Measurements from ENCODE around the gene GLI3.
"Not testable (repeated sequence)": the region's sequence is repeated elsewhere in the genome, so short reads cannot be mapped to it uniquely, and the experiment has no call there.

Gene GLI3

DNA sequence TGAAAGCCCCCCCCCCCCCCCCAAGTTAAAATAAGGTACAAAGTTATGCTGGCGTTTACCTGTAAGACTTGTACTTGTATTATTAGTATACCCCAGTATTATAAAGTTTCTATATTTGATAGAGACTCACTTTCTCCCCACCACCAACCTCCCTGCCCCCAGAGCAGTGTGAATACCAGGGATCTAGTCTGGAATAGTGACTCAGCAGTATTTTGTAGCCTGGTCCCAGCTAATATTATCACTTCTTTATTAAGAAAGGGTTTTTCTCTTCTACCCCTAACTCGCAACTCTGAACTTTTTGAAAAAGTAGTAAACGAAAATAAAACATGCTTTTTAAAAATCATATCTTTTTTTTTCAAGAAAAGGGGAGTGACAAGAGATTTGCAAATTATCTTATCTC, 26.7 kb downstream of the GLI3 start:
- no peak for DNase-seq

DNA sequence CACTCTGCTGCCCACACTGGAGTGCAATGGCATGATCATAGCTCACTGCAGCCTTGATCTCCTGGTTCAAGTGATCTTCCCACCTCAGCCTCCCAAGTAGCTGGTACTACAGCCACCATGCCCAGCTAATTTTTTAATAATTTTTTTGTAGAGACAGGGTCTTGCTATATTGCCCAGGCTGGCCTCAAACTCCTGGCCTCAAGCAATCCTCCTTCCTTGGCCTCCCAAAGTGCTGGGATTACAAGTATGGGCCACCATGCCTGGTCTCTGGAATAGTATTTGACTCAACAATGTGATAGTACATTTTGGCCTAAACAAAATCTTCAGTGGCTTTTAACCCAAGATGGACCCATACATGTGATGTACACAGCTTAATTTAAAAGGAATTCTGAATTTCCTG, 27.9 kb downstream of the GLI3 start:
- not testable (repeated sequence) for DNase-seq

DNA sequence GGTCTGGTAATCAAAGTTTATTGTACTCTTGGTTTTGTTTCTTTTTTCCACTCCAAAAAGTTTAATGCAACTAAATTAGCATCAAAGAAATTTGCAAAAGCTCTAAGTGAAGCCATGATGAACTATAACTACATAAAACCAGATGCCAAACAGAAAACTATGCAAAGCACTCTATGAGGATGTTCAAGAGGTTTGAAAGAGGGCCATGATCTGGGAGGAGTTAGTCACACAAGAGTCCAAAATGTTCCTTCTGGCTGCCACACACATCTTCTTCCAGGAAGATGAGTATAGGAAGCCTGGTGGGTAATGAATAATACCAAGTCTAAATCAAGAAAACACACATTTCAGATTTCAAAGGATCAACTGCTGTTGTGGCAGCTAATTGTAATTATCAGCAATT, 28.4 kb downstream of the GLI3 start:
- no peak for DNase-seq

DNA sequence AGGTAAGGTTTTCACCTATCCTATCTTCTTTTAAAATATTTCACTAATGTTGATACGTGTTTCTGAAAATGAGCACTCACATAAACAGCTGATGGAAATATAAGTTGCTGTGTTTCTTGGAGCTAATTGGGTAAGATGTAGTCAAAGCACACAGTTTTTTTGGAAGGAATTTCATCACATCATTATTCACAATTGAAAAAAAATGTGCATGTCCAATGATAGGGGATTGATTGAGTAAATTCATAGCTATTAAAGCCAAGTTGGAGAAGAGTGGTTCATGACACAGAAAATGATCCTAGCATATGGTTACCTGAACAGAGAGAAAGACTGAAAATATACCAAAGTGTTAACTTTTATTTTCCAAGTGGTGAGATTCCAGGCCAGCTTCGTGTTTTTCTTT, 29.6 kb downstream of the GLI3 start:
- DNase-seq = no peak

- DNase-seq = no peak
Observed at GRCh38 chr7:42203336-42203735, 33.7 kb downstream of the GLI3 start.

DNA sequence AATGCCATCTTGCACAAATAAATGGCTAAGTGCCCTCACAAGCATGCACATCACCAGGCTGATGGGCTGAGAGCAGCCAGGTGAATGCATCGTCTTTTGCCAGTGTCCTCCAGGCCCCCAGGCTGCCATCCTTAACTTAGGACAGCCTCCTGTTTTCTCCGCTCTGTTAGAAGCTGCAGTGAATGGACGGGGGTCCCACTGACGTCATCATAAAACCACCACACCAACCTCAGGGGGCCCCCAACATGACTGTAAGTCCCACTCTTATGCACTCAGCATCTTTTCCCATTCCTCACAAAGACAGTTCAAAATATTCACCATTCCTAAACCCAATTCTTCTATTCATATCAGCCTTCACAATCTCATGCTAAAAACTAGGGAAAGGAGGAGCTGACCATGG, 34.4 kb downstream of the GLI3 start:
- DNase-seq = no peak

DNA sequence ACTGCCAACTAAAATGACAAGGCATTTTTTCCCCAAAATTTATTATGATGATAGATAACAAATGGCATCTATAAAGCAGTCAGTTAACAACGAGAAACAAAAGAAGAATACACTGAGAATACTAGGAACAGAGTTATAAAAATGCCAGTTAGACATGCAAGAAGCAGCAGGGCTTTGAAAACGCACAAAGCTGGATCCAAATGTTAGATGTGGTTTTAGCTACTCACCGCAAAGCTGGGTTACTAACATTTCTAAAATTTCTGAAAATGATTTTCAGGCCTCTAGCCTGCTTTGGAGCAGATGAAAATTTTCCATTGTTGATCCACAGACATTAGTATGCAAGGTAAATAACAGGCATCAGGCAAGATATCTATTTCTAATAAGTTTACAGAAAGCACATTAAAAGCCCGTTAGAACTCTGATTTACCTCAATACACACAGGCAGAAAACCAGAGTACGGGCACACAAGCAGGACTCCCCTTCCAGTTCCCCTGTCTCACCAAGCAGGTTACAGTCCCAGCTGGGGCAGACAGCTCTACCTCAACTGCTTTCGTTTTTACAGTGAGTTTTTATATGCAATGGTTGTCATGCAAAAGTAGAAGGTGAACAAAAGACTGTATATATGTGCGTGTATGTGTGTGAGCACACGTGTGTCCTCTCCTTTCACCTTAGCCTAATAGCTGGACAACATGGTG, 37.9 kb downstream of the GLI3 start:
- no peak for DNase-seq

DNA sequence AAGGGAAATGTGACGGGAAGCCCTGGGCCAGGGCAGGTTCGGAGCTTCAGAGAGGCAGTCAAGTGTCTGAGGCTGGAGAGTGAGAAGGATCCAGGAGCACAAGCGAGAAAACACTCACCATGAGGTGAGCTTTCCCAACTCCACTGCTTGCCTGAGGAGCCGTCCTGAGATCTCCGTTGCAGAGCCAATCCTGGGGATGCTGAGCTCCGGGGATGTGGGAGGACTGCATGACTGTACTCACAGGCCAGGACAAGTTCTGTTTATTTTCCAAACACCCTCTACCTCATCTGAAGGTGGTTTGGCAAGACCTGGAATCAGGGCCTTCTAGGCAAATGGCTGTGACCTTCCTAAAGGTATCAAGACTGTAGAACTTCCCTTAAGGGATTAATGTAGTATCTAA, 38.7 kb downstream of the GLI3 start:
- no peak for DNase-seq

DNA sequence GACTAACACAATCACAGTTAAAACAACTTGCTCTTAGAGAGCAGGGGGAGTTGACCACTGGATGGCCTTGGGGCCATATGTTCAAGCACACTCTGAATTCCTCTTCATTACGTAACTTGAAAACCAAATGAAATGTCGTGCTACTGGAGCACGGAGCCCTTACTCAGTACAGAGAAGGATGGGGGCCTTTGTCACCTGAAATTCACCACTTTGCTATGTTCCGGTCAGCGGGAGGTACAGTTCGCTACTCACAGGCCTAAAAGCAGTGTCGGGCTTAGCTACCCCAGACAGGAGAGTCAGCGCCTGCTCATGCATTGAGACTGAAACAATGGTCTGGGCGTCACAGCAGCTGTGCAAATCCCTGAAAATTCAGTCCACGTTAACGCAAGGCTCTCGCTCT, 39.6 kb downstream of the GLI3 start:
- no peak for DNase-seq

DNA sequence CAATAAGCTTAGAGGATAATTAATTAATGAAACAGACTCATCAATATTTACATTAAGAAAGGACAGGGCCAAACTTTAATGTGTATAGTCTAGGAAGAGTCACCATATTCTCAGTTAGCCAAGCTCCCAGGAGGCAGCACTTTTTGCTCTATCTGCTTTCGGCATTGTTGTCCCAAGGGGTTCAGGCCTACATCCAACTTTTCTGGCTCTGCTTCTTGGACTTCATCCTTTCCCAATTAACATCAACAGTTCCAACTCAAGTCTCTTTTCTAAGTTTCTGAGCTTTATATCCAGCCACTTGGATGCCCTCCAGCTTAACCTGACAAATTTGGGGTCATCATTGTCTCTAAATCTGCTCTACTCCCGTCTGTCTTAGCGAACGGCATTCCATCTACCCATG, 42.8 kb downstream of the GLI3 start:
- DNase-seq = no peak

DNA sequence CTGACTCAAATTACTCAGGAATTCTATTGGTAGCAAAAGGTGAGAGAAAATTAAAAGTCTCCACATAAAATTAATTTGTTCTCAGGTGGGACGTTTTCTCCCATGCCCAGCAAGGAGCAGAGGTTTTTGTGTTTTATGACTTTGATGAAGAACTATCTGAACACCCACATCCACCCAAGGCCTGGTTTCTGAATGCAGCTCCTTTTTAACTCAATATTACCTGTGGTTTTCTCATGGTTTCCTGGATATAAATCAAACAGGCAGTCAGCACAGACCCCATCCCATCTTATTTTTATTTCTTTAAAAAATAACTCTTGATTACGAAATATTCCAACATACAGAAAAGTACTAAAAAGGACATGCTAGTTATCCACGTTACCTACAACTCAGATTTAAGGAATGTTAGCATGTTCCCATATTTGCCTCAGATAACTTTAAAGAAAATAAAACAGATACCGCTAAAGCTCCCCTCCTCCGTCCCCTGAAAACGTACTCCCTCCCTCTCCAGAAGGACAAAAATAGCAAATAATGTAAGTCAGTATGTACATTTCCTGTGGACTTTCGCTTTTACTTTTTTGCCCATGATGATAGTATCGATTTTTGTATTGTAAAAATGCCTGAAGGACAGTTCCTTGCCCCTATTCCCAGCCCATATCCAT, 43.4 kb downstream of the GLI3 start:
- no peak for DNase-seq

DNA sequence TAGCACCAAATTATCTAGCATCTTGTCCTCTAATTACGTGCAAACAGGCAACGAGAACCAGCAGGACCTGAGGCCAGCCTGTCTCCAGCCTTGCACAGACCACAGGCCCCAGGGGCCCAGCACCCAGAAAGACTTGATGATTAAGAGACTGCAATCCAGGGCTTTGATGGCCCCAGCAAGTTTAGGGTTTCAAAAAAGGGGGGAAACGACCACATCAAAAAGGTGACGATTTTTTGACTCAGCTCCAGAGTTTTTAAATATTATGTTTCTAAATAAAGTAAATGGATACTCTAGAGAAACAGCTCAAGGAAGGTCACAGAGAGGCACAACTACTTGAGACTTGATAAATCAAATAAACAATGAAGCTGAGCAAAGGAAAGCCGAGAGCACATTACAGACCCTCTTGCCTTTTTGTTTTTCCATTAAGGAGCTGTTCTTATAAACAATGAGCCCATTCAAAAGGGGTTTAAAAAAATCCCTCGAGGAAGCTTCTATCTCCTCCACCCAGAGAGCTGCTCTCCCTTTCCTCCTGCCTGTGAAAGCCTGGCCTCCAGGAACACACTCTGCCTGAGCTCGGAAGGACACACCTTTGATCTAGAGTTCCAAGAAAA, 44.1 kb downstream of the GLI3 start:
- DNase-seq = peak; percentile 3

- no peak for DNase-seq
Observed at GRCh38 chr7:42192066-42192465, 44.9 kb downstream of the GLI3 start.

- no peak for DNase-seq
Observed at GRCh38 chr7:42189535-42189934, 47.5 kb downstream of the GLI3 start.

GRCh38 chr7:42186151-42186550, 50.9 kb downstream of the GLI3 start:
- DNase-seq = no peak

GRCh38 chr7:42185726-42186125, 51.3 kb downstream of the GLI3 start:
- DNase-seq = no peak

DNA sequence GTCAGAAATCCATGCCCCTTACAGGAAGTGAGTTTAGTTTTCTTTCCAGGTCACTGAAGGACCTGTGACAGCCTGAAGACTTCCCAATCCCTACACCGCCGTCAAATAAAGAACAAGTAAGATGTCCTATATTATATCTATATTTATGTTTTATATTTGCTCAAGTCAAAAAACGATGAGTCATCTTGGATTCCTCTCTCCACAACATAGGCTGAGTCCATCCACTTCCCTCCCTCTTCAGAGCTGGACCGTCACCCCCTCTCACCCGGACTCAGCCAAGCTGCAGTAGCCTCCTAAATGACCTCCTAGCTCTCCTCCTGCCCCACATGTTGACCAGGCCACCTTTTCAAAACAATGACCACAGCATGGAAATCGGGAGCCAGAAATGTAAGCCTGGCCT, 53.5 kb downstream of the GLI3 start:
- DNase-seq = no peak

DNA sequence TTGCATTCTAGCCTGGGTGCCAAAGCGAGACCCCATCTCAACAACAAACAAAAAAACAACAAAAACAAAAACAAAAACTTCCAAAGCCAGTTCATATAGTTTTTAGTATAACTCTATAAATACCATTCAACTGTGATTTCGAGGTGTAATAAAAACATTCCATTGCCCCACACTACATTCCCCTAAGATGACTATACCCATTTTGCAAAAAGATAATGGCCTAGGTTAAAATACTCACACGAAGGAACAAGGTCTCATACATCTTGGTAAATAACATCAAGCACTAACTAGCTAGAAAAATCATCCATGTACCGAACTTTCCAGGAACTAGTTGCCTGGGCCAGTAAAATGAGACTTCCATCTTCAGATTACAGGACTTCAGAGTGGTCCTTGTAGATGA, 55.4 kb downstream of the GLI3 start:
- no peak for DNase-seq

- DNase-seq = no peak
Observed at GRCh38 chr7:42180806-42181205, 56.2 kb downstream of the GLI3 start.

GRCh38 chr7:42176724-42177101, 60.3 kb downstream of the GLI3 start:
- no peak for DNase-seq

DNA sequence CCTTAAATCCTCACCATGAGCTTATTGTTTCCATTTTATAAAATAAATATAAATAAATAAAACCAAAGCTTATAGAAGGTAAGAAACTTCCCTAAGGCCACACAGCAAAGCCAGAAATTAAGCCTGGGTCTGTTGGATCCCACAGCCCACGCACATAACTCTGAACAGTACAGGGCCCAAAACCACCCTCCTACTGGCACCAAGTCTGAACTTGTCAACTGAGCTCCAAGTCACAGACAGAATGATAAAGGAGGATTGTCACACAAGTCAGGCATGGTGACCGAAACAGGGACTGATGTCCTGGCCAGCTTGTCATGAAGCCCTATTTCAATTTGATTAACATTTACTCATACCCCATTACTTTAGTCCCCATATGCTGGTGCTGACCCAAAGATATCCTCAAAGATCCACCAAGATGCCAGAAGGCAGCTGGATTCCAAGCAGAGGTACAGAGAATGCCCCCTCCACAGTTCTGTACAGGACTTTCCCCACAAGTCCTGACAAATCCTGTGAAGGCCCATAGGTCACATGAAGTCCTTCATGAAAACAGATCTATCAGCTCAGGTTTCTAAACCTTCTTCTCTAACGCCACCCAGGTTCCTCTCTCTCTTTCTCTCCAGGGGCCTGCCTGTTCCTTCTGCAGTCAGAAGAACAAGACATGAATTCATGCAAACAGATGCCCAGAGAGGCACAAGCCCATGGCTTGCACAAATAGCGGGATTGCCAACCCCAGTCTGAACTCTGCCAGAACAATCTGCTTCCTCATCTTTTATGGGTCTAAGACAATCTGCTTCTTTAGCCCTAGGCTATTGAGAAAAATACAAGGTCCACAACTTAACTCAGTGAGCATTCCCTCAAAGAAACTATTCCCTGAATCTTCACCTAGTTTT, 60.9 kb downstream of the GLI3 start:
- no peak for DNase-seq

DNA sequence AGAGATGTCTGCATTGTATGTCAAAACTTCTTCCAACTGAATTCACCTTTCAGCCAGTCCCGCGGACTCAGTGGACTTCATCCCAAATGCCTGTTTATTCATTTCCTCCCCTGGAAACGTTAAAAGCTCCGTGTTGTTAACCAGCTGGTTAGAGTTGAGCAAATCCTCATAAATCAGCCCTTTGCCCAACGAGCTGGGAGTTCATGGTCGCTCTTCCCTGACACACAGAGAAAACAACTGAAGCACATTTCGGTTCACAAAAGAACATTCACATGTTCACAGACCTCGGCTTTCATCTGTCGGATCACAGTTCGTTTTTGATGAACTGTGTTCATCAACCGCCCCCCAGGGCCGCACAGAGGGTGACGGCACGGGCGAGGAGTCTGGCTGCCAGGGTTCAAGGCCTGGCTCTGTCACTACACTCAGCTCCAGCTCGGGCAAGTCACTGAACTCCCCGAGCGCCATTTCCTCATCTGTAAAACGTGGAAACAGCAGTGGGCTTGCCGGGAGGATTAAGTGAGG, 62.6 kb downstream of the GLI3 start:
- DNase-seq = no peak

DNA sequence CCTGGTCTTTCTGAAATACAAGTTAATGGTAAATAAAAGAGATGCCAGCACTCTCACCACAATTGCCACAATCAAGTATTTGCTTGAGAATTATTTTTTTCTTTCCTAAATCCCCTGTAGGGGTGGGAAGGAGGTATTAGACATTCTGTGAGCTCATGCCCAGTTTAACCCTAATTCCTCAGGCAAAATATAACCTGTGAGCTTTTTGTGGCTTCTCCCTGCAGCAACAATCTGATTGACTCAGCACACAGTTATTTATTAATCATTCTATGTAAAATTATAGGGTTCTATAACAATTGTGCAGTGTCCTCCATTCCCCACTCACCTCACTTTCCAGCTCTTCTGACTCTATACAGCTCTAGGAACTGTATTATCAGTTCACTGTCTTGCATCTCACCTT, 66.3 kb downstream of the GLI3 start:
- no peak for DNase-seq
